Adrenal gland (tissue), 5 donors: Measurements from ENCODE around the gene SGPL1.

Experiments used
- POLR2A ChIP-seq, 2 donors: fragments of 450-650 bp; IDR thresholded peaks; one replicate each; pipeline ENCODE4 v1.6.1; 2017; ENCODE audit warnings: antibody characterized with exemption in 2 of 2, mild to moderate bottlenecking in 2 of 2, moderate library complexity in 1 of 2
- TF ChIP-seq, protein P1 (sequence below), 6 experiments: fragments of 450-650 bp in 4 of 6; fragments of 200-600 bp in 2 of 6; sonication (generic) in 1 of 6; IDR thresholded peaks; 1 replicate in 5 of 6; 2 replicates in 1 of 6; pipeline versions ENCODE4 v1.5.1 to v1.8.0; 2016 to 2021; ENCODE audit warnings: antibody characterized with exemption in 6 of 6, mild to moderate bottlenecking in 2 of 6, moderate library complexity in 1 of 6
- donor health status: DM: no; HTN: no; CAD: no.

- TF ChIP-seq POLR2A (IDR thresholded peaks at IDR 0.05), result no peak
- TF ChIP-seq, protein P1, sequence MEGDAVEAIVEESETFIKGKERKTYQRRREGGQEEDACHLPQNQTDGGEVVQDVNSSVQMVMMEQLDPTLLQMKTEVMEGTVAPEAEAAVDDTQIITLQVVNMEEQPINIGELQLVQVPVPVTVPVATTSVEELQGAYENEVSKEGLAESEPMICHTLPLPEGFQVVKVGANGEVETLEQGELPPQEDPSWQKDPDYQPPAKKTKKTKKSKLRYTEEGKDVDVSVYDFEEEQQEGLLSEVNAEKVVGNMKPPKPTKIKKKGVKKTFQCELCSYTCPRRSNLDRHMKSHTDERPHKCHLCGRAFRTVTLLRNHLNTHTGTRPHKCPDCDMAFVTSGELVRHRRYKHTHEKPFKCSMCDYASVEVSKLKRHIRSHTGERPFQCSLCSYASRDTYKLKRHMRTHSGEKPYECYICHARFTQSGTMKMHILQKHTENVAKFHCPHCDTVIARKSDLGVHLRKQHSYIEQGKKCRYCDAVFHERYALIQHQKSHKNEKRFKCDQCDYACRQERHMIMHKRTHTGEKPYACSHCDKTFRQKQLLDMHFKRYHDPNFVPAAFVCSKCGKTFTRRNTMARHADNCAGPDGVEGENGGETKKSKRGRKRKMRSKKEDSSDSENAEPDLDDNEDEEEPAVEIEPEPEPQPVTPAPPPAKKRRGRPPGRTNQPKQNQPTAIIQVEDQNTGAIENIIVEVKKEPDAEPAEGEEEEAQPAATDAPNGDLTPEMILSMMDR (IDR thresholded peaks at IDR 0.05), result no peak
These were observed 43.1 kb upstream of the SGPL1 start for GRCh38 chr10:70772627-70773026.
